K562 treated with DMSO at 1 percent for 4 hours (cell line): ENCODE results near the gene CCL13. TPM values are rescaled to one million over a fixed set of nuclear protein-coding genes. Genes with fewer than 3 reads are reported as not detected.

Experiments
- total RNA-seq: library from RNA; unstranded; fragments of 300-600 nt; gene quantifications from 2 replicates; pipeline ENCODE4 v1.2.3, GENCODE V29; 2022; ENCODE audit not compliant: insufficient read depth

CCL13 gene
- total RNA-seq = not detected in 2 replicates

DNA sequence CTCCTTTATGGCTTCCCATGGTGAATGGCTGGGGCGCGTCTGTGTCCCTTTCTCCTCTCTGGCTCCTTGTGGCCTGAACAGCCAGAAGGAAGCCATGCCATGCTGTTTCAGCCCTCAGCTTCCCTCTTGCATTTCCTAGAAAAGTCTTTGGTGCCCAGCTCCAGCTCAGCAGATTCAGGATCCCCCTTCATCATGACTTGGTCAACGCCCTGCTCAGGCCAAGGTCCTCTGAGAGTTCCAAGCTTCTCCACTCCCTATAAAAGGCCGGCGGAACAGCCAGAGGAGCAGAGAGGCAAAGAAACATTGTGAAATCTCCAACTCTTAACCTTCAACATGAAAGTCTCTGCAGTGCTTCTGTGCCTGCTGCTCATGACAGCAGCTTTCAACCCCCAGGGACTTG lies at the start of gene CCL13:
Gene CCL13, plus strand, starts transcription at position 287 of the 400 bp plus-strand sequence. Its CDS starts 47 bp downstream, at position 334.

GRCh38 chr17:34319039-34319483 lies 37.2 kb upstream of the CCL13 start, which contains the start of gene CCL8:
CCL8 (plus strand) TSS chr17:34319435; CDS start chr17:34319502, 67 bp downstream.

GRCh38 chr17:34363183-34363661 lies 6.9 kb downstream of the CCL13 start, which contains the start of gene CCL1:
CCL1 (minus strand) TSS chr17:34363233; CDS start chr17:34363161, 72 bp downstream.

Other genes with a start within 250 kb of the CCL13 start
- gene CCL2, start 101.2 kb upstream of the CCL13 start, total RNA-seq = 2.0 TPM in 1 of 2 replicates, not detected in the other
- gene CCL7, start 86.3 kb upstream of the CCL13 start, total RNA-seq = not detected in 2 replicates
- gene CCL11, start 70.7 kb upstream of the CCL13 start, total RNA-seq = not detected in 2 replicates
- 1.2 TPM in 1 of 2 replicates, not detected in the other for gene CCL8, start 37.0 kb upstream of the CCL13 start, total RNA-seq
- gene CCL1, start 6.8 kb downstream of the CCL13 start, total RNA-seq = not detected in 2 replicates
- not detected in 2 replicates for gene TMEM132E, start 223.1 kb downstream of the CCL13 start, total RNA-seq